Heart left ventricle (tissue), 16 donors: ENCODE measurements around the gene SMIM3. TPM values are rescaled to one million over a fixed set of nuclear protein-coding genes. Genes with fewer than 3 reads are reported as not detected.
A peak's percentile ranks its signal among the peaks of the same experiment; 100 is the strongest.
"Not testable (repeated sequence)": the region's sequence is repeated elsewhere in the genome, so short reads cannot be mapped to it uniquely, and the experiment has no call there.

Source experiments
- ATAC-seq, 4 donors: fragments of 200-7000 bp; cut with Tn5 transposase; one replicate each; pipeline ENCODE4 v1.9.1; 2020 to 2022; ENCODE audit warnings: moderate library complexity in 4 of 4, mild to moderate bottlenecking in 3 of 4, moderate number of reproducible peaks in 1 of 4
- DNase-seq, 5 donors: peaks; one replicate each; pipeline ENCODE4 v3.0.0-alpha.2; 2020
- H3K27ac ChIP-seq, 12 donors: fragments of 200-600 bp; sonication (generic) in 4 of 12; one replicate each; pipeline versions ENCODE4 v1.5.0 to v1.8.0; 2016 to 2022; ENCODE audit warnings: mild to moderate bottlenecking in 2 of 12
- H3K27me3 ChIP-seq, 9 donors: fragments of 200-600 bp; sonication (generic) in 2 of 9; one replicate each; pipeline versions ENCODE4 v1.5.1 to v1.8.0; 2016 to 2022; ENCODE audit warnings: mild to moderate bottlenecking in 3 of 9
- H3K36me3 ChIP-seq, 9 donors: fragments of 200-600 bp; sonication (generic) in 2 of 9; one replicate each; pipeline versions ENCODE4 v1.5.0 to v1.8.0; 2018 to 2022; ENCODE audit warnings: mild to moderate bottlenecking in 2 of 9
- H3K4me1 ChIP-seq, 12 donors: fragments of 200-600 bp; sonication (generic) in 4 of 12; one replicate each; pipeline versions ENCODE4 v1.5.0 to v1.8.0; 2016 to 2022; ENCODE audit warnings: mild to moderate bottlenecking in 3 of 12
- H3K4me3 ChIP-seq, 12 donors: fragments of 200-600 bp; sonication (generic) in 4 of 12; one replicate each; pipeline versions ENCODE4 v1.5.0 to v1.8.0; 2017 to 2022; ENCODE audit warnings: mild to moderate bottlenecking in 9 of 12, moderate library complexity in 4 of 12
- H3K9me3 ChIP-seq, 12 donors: fragments of 200-600 bp; sonication (generic) in 4 of 12; one replicate each; pipeline versions ENCODE4 v1.5.0 to v1.8.0; 2016 to 2022; ENCODE audit warnings: mild to moderate bottlenecking in 1 of 12
- POLR2A ChIP-seq, 2 donors: fragments of 450-650 bp; IDR thresholded peaks; one replicate each; pipeline ENCODE4 v1.6.1; 2017; ENCODE audit warnings: antibody characterized with exemption in 2 of 2, mild to moderate bottlenecking in 2 of 2, moderate library complexity in 2 of 2
- WGBS, 4 donors: extraction: QIAGEN DNeasy Blood & Tissue Kit in 2 of 4; methylation state at CpG; one replicate each; pipeline versions ENCODE4 v1.1.5 to v1.1.7; 2013 to 2018; 5-methylcytosine and 5-hydroxymethylcytosine counted together
- intact Hi-C, 10 donors: fragments of 100-400 bp; cut with DNase I; formaldehyde crosslinking; loops; one replicate each; pipeline versions ENCODE4 v1.11.1 to v1.14.2; 2022
- polyA plus RNA-seq, 2 donors: library from polyadenylated mRNA; stranded (reverse); fragments of 200-250 nt; gene quantifications; one replicate each; pipeline ENCODE4 v1.2.3, GENCODE V29; 2013
- total RNA-seq, 9 donors: library from RNA; depleted of rRNA in 2 of 9; stranded (reverse); fragments of >200 nt in 2 of 9; fragmentation: NEBNext Ultra II Directional in 3 of 9; extraction: Animal tissue kit (Norgen Biotek cat#: 25700) in 3 of 9; gene quantifications; one replicate each; pipeline versions ENCODE4 v1.1.0 to v1.2.4, GENCODE V29; 2016 to 2023
- TF ChIP-seq, protein P1 (sequence below), 12 donors: fragments of 200-600 bp; sonication (generic) in 4 of 12; IDR thresholded peaks; one replicate each; pipeline versions ENCODE4 v1.5.0 to v1.8.0; 2018 to 2022; ENCODE audit warnings: antibody characterized with exemption in 12 of 12, mild to moderate bottlenecking in 5 of 12
- donor health status: ischemic (EF 13 %, LVEDD 7.1; RV severe dilation, severe dysfunction).
- donor health status: healthy with polysubstance abuse.
- donor health status: DM: no; HTN: yes; CAD: no.
- donor health status: DM: no; HTN: no; CAD: no.
- donor health status: ischemic (EF 25% LVEDD 6.9; RV normal size, moderate dysfunction).
- donor health status: ischemic (EF 25% LVEDD 5.7; RV mildly dilated, moderate dysfunction).
- donor health status: healthy.
- donor health status: DM: yes; HTN: yes; CAD: no.
- donor health status: ischemic (EF 35%, LVEDD 5.7; RV mildly dilated, moderate dysfunction).
- donor health status: nonischemic (EF 11% LVEDD 7.7; RV severe dilation, severe dysfunction).
- donor health status: DM: yes; HTN: yes; CAD: no.
- donor health status: PGD.
- donor health status: ischemic (EF 29% LVEDD 5.4; RV normal size, mild dysfunction).
- donor health status: nonischemic (EF 23%, LVEDD 6.1; RV moderate dilation, normal function).

SMIM3 gene
- total and polyA plus RNA-seq, 11 donors = 7.1 to 45.6 (median 19.1) TPM

DNA sequence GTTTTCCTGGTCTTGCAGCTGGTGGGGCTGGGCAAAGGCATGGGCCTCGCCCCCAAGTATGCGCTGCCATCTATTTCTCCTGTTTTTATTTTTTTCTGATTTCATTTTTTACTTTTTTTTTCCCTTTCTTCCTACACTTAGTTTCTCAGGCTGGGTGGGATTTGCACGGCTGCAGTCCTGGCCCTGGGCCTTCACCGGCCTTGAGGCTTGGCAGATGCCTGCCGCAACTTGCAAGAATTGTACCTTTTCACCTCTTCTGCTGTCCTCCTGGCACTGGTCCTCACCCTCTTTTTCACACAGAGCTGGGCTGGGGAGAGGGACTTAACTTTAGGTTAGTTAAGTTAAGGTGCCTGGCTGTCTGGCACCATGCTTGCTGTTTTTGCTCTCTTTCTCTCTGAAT is 57.5 kb downstream of the SMIM3 start:
- Histone ChIP-seq H3K9me3 (peaks cover 0 to 22% (median 5%) of the 10 kb centered on the region in 12 donors), H3K27me3 (no peaks in the 10 kb centered on the region), H3K36me3 (no peaks in the 10 kb centered on the region), H3K4me3 (no peak overlapping the region), H3K27ac (no peak overlapping the region), H3K4me1 (no peaks in the 10 kb centered on the region)
- DNase-seq = no peak
- intact Hi-C loops = no loop called here
- 90 to 95% (median 93%) methylated on average over 5 of the region's 5 CpGs for WGBS, 4 donors
- TF ChIP-seq POLR2A (IDR thresholded peaks at IDR 0.05) = no peak
- TF ChIP-seq, protein P1, sequence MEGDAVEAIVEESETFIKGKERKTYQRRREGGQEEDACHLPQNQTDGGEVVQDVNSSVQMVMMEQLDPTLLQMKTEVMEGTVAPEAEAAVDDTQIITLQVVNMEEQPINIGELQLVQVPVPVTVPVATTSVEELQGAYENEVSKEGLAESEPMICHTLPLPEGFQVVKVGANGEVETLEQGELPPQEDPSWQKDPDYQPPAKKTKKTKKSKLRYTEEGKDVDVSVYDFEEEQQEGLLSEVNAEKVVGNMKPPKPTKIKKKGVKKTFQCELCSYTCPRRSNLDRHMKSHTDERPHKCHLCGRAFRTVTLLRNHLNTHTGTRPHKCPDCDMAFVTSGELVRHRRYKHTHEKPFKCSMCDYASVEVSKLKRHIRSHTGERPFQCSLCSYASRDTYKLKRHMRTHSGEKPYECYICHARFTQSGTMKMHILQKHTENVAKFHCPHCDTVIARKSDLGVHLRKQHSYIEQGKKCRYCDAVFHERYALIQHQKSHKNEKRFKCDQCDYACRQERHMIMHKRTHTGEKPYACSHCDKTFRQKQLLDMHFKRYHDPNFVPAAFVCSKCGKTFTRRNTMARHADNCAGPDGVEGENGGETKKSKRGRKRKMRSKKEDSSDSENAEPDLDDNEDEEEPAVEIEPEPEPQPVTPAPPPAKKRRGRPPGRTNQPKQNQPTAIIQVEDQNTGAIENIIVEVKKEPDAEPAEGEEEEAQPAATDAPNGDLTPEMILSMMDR (IDR thresholded peaks at IDR 0.05) = no peak
- ATAC-seq = no peak

DNA sequence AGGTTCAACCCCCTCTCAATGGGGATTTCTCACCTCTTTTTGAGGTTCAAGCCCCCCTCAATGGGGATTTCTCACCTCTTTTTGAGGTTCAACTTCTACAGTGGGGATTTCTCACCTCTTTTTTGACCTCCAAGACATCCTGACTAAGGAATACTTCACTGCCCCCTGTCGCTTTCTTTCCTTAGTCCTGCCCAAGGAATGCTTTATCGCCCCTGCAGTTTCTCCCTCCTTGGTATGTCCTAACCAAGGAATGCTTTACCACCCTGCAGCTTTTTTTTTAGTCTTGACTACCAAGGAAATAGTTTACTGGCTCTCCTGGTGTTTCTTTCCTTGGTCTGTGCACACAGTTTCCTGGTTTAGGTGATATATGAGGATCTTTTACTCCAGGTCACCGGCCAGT is 58.1 kb downstream of the SMIM3 start:
- H3K27ac ChIP-seq = no peak overlapping the region
- intact Hi-C loops = no loop called here
- no peaks in the 10 kb centered on the region for H3K36me3 ChIP-seq
- no peaks in the 10 kb centered on the region for H3K4me1 ChIP-seq
- no peak for ATAC-seq
- no peak for DNase-seq
- TF ChIP-seq, protein P1 (IDR thresholded peaks at IDR 0.05) = no peak
- TF ChIP-seq POLR2A (IDR thresholded peaks at IDR 0.05) = no peak
- peaks cover 0 to 15% (median 2%) of the 10 kb centered on the region in 12 donors for H3K9me3 ChIP-seq
- 79 to 94% (median 90%) methylated on average over 3 of the region's 3 CpGs for WGBS, 4 donors
- no peaks in the 10 kb centered on the region for H3K27me3 ChIP-seq
- no peak overlapping the region for H3K4me3 ChIP-seq

DNA sequence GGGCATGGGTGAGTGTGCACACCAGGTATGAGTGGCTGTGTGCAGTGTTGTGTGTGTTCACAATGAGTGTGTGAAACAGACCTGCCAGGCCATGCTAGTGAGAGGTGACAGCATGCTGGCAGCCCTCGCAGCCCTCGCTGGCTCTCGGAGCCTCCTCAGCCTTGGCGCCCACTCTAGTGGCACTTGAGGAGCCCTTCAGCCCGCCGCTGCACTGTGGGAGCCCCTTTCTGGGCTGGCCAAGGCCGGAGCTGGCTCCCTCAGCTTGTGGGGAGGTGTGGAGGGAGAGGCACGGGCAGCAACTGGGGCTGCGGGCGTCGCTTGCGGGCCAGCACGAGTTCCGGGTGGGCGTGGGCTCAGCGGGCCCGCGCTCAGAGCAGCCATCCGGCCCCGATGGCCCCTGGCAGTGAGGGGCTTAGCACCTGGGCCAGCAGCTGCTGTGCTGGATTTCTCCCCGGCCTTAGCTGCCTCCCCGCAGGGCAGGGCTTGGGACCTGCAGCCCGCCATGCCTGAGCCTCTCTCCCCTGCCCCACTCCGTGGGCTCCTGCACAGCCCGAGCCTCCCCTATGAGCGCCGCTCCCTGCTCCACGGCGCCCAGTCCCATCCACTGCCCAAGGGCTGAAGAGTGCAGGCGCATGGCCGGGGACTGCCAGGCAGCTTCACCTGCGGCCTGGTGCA is 66.8 kb downstream of the SMIM3 start:
- ATAC-seq = peak in 1 of 4 donors; percentile 16
- intact Hi-C loops = loop anchor here in 9 of 10 donors (2.0 to 10.0 kb wide), 11 partner anchors 23 to 391 kb away; partner anchors contain the start of genes RBM22 (in 4 of the 9) and DCTN4 (in 1 of the 9)
- not testable (repeated sequence) for H3K27ac ChIP-seq, H3K9me3 ChIP-seq, H3K36me3 ChIP-seq, H3K4me3 ChIP-seq, H3K4me1 ChIP-seq, DNase-seq, H3K27me3 ChIP-seq
- 87 to 95% (median 90%) methylated on average over 13 to 32 of the region's 32 CpGs for WGBS, 4 donors

DNA sequence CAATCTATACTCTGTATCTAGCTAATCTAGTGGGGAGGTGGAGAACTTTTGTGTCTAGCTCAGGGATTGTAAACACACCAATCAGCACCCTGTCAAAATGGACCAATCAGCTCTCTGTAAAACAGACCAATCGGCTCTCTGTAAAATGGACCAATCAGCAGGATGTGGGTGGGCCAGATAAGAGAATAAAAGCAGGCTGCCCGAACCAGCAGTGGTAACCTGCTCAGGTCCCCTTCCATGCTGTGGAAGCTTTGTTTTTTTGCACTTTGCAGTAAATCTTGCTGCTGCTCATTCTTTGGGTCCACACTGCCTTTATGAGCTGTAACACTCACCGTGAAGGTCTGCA is 67.7 kb downstream of the SMIM3 start, which contains the start of gene IRGM:
Gene IRGM (plus strand): TSS at position 214 of the 346 bp plus-strand sequence. CDS start 1,603 bp downstream, outside the sequence.
- H3K27me3 ChIP-seq, H3K9me3 ChIP-seq, H3K27ac ChIP-seq, H3K36me3 ChIP-seq, DNase-seq, ATAC-seq, H3K4me1 ChIP-seq: not testable (repeated sequence)
- WGBS, 4 donors = 76 to 94% (median 88%) methylated on average over 2 to 3 of the region's 3 CpGs
- intact Hi-C loops = loop anchor here (2.0 to 10.0 kb wide), 12 partner anchors 43 to 391 kb away; partner anchors contain the start of genes RBM22 (in 4 of the 10) and DCTN4 (in 1 of the 10)
- peak within 1 kb of the TSS in 1 of 12 donors; percentile 6 for H3K4me3 ChIP-seq

Other genes with a start within 250 kb of the SMIM3 start
- 100 to 1,000 TPM; 444 to 782 (median 590) TPM for gene SYNPO, start 138.1 kb upstream of the SMIM3 start, total RNA-seq
- gene SYNPO, start 138.1 kb upstream of the SMIM3 start, polyA plus RNA-seq = 100 to 1,000 TPM; 304 to 791 TPM
- 10 to 100 TPM in 1 of 9 donors, 1 to 10 TPM in 8; 1.8 to 10.2 (median 5.1) TPM for gene MYOZ3, start 117.5 kb upstream of the SMIM3 start, total RNA-seq
- gene MYOZ3, start 117.5 kb upstream of the SMIM3 start, polyA plus RNA-seq = 1 to 10 TPM; 1.2 to 4.6 TPM
- 10 to 100 TPM; 23.5 to 42.3 (median 28.0) TPM for gene RBM22, start 77.7 kb upstream of the SMIM3 start, total RNA-seq
- 10 to 100 TPM; 19.2 to 24.6 TPM for gene RBM22, start 77.7 kb upstream of the SMIM3 start, polyA plus RNA-seq
- gene DCTN4, start 19.7 kb upstream of the SMIM3 start, total RNA-seq = 10 to 100 TPM; 41.6 to 70.6 (median 50.4) TPM
- gene DCTN4, start 19.7 kb upstream of the SMIM3 start, polyA plus RNA-seq = 10 to 100 TPM; 18.9 to 31.8 TPM
- not detected for gene IRGM, start 67.8 kb downstream of the SMIM3 start, total RNA-seq
- under 1 TPM in 1 of 2 donors, not detected in 1; 0.07 TPM for gene IRGM, start 67.8 kb downstream of the SMIM3 start, polyA plus RNA-seq
- gene ZNF300, start 126.2 kb downstream of the SMIM3 start, total RNA-seq = 1 to 10 TPM in 4 of 9 donors, under 1 TPM in 5; 0.30 to 1.3 (median 0.69) TPM
- 1 to 10 TPM; 1.2 to 1.3 TPM for gene ZNF300, start 126.2 kb downstream of the SMIM3 start, polyA plus RNA-seq
- gene GPX3, start 241.8 kb downstream of the SMIM3 start, total RNA-seq = 1,000 to 10,000 TPM in 2 of 9 donors, 100 to 1,000 TPM in 7; 416 to 1,563 (median 738) TPM
- 1,000 to 10,000 TPM in 1 of 2 donors, 100 to 1,000 TPM in 1; 819 to 1,415 TPM for gene GPX3, start 241.8 kb downstream of the SMIM3 start, polyA plus RNA-seq